HCT116 (cell line): Measurements from ENCODE around the gene SPAG4. TPM values are rescaled to one million over a fixed set of nuclear protein-coding genes. Genes with fewer than 3 reads are reported as not detected.

Experiments used
- ATAC-seq: fragments of 200-7000 bp; cut with Tn5 transposase; 2 replicates; pipeline ENCODE4 v1.9.1; 2020; ENCODE audit warnings: mild to moderate bottlenecking, moderate library complexity
- BruUV-seq: library from RNA; stranded (reverse); fragments of 400-500 nt; replicated peaks from 2 replicates; lab custom pipeline; 2021; lab: Mats Ljungman, UMichigan
- CTCF ChIA-PET: fragments of 300-600 bp; sonication (Branson Sonifier 250); formaldehyde crosslinking; loops from one replicate; lab custom pipeline; 2021; ENCODE audit warnings: antibody characterized with exemption; lab: Charles Lee
- POLR2A ChIA-PET: fragments of 300-600, 350-600 bp; sonication (Branson Sonifier 250); formaldehyde crosslinking; loops from one replicate; lab custom pipeline; 2021; ENCODE audit warnings: antibody characterized with exemption; lab: Charles Lee
- RAD21 ChIA-PET, 2 experiments: fragments of 300-600 bp; sonication (Branson Sonifier 250); formaldehyde crosslinking; loops; one replicate each; lab custom pipeline; 2023; ENCODE audit warnings: low total read pairs in 2 of 2; ENCODE audit not compliant: uncharacterized antibody in 2 of 2, unreplicated experiment in 2 of 2, low non-redundant PET in 1 of 2; lab: Charles Lee
- DNase-seq: peaks from one replicate; pipeline ENCODE4 v3.0.0-alpha.2; 2010; ENCODE audit warnings: low read depth, low spot score
- H2AFZ ChIP-seq: fragments of 200-600 bp; shearing (Covaris generic), sonication (generic); 2 replicates; pipeline ENCODE4 v1.6.1; 2017; ENCODE audit warnings: low read depth, mixed run types, mixed read lengths, antibody characterized with exemption, low read length; ENCODE audit not compliant: poor library complexity, severe bottlenecking
- H3K27ac ChIP-seq: 2 replicates; pipeline ENCODE4 v1.5.1; 2012; ENCODE audit warnings: low read depth, low read length
- H3K27me3 ChIP-seq: fragments of 200-600 bp; sonication (generic); 2 replicates; pipeline ENCODE4 v1.6.1; 2016; ENCODE audit warnings: mixed run types, low read length, mixed read lengths; ENCODE audit not compliant: insufficient read depth
- H3K36me3 ChIP-seq, 2 experiments: fragments of 200-500 bp in 1 of 2; fragments of 200-600 bp in 1 of 2; sonication (Bioruptor generic) in 1 of 2; sonication (generic) in 1 of 2; 2 replicates each; pipeline versions ENCODE4 v1.5.1 to v1.6.1; 2014 to 2016; ENCODE audit warnings: low read length in 2 of 2, inconsistent platforms in 1 of 2, mixed read lengths in 1 of 2, mixed run types in 1 of 2; ENCODE audit not compliant: insufficient read depth in 2 of 2, control insufficient read depth in 1 of 2
- H3K4me1 ChIP-seq, 2 experiments: fragments of 200-600 bp in 1 of 2; sonication (generic) in 1 of 2; 2 replicates each; pipeline versions ENCODE4 v1.5.1 to v1.6.1; 2012 to 2017; ENCODE audit warnings: low read length in 2 of 2, inconsistent platforms in 1 of 2, mild to moderate bottlenecking in 1 of 2, mixed read lengths in 1 of 2, mixed run types in 1 of 2, moderate library complexity in 1 of 2; ENCODE audit not compliant: insufficient read depth in 2 of 2, control insufficient read depth in 1 of 2
- H3K4me2 ChIP-seq: fragments of 200-600 bp; sonication (generic); 2 replicates; pipeline ENCODE4 v1.6.1; 2017; ENCODE audit warnings: mixed run types, low read length, mixed read lengths
- H3K4me3 ChIP-seq, 2 experiments: fragments of 200-600 bp in 1 of 2; sonication (generic) in 1 of 2; replicated peaks in 1 of 2; 2 replicates each; pipeline ENCODE4 v1.5.1; 2011 to 2016; ENCODE audit warnings: low read length in 2 of 2, control low read depth in 1 of 2, low read depth in 1 of 2, mild to moderate bottlenecking in 1 of 2, mixed read lengths in 1 of 2, mixed run types in 1 of 2
- H3K79me2 ChIP-seq: fragments of 200-600 bp; sonication (generic); 2 replicates; pipeline ENCODE4 v1.6.1; 2017; ENCODE audit warnings: mild to moderate bottlenecking, mixed run types, low read length, moderate library complexity, mixed read lengths; ENCODE audit not compliant: insufficient read depth
- H3K9ac ChIP-seq: fragments of 200-600 bp; sonication (generic); 2 replicates; pipeline ENCODE4 v1.6.1; 2016; ENCODE audit warnings: low read length, mixed read lengths
- H3K9me2 ChIP-seq: fragments of 200-600 bp; sonication (generic), shearing (Covaris generic); 2 replicates; pipeline ENCODE4 v1.6.1; 2017; ENCODE audit warnings: mixed run types, mild to moderate bottlenecking, moderate library complexity; ENCODE audit not compliant: insufficient read depth
- H3K9me3 ChIP-seq, 2 experiments: fragments of 200-500 bp in 1 of 2; fragments of 200-600 bp in 1 of 2; sonication (Bioruptor generic) in 1 of 2; sonication (generic) in 1 of 2; 2 replicates each; pipeline ENCODE4 v1.6.1; 2014 to 2017; ENCODE audit warnings: low read length in 2 of 2, mixed read lengths in 2 of 2, inconsistent platforms in 1 of 2, low read depth in 1 of 2, mild to moderate bottlenecking in 1 of 2, mixed run types in 1 of 2, moderate library complexity in 1 of 2; ENCODE audit not compliant: control insufficient read depth in 1 of 2, insufficient read depth in 1 of 2
- H4K20me1 ChIP-seq: fragments of 200-600 bp; sonication (generic), shearing (Covaris generic); 2 replicates; pipeline ENCODE4 v1.6.1; 2017; ENCODE audit warnings: mixed run types, mild to moderate bottlenecking, moderate library complexity; ENCODE audit not compliant: insufficient read depth
- CEBPB ChIP-seq: IDR thresholded peaks from 2 replicates; pipeline ENCODE4 v1.6.1; 2012; ENCODE audit warnings: low read depth
- REST ChIP-seq: IDR thresholded peaks from 2 replicates; pipeline ENCODE4 v1.6.1; 2012; ENCODE audit warnings: low read depth
- SIN3A ChIP-seq: IDR thresholded peaks from 2 replicates; pipeline ENCODE4 v1.6.1; 2012; ENCODE audit warnings: low read depth
- ZBTB33 ChIP-seq: IDR thresholded peaks from 2 replicates; pipeline ENCODE4 v1.6.1; 2011; ENCODE audit warnings: mild to moderate bottlenecking, low read length, moderate library complexity; ENCODE audit not compliant: insufficient replicate concordance; ENCODE audit errors: extremely low read depth
- ZNF274 ChIP-seq: fragments of 200-500 bp; sonication (Bioruptor generic); IDR thresholded peaks from 2 replicates; pipeline ENCODE4 v1.6.1; 2014; ENCODE audit warnings: mild to moderate bottlenecking, low read depth, low read length, inconsistent platforms
- intact Hi-C: fragments of 100-400 bp; cut with micrococcal nuclease; formaldehyde crosslinking; loops from 2 replicates; pipeline ENCODE4 v1.10.0; 2022
- total RNA-seq: library from RNA; stranded (reverse); gene quantifications from one replicate; pipeline ENCODE4 v1.2.1, GENCODE V29; 2021; ENCODE audit not compliant: unreplicated experiment

The SPAG4 gene
- total RNA-seq, 1 experiment from 2014 or later: 6.2 TPM

GRCh38 chr20:35627121-35627520, 11.5 kb downstream of the SPAG4 start:
- intact Hi-C loops: no loop called here
- Histone ChIP-seq H4K20me1 (no peaks in the 10 kb centered on the region), H2AFZ (no peak overlapping the region), H3K4me2 (no peak overlapping the region), H3K4me3 (no peak overlapping the region), H3K9ac (no peak overlapping the region), H3K27me3 (no peaks in the 10 kb centered on the region), H3K79me2 (no peaks in the 10 kb centered on the region), H3K27ac (no peak overlapping the region), H3K9me3 (no peaks in the 10 kb centered on the region), H3K4me1 (no peaks in the 10 kb centered on the region), H3K9me2 (no peaks in the 10 kb centered on the region), H3K36me3 (peaks cover 41 to 48% of the 10 kb centered on the region in 2 experiments; a peak in 3 of 4 replicates)
- ChIA-PET RAD21 (no interaction called here), POLR2A (no interaction called here), CTCF (interaction anchor here (1.0 kb wide), 1 partner anchor 8 kb away, joined by 3 read pairs; no protein-coding TSS in a partner anchor)
- TF ChIP-seq REST: no peak
- TF ChIP-seq ZNF274: no peak
- TF ChIP-seq CEBPB: no peak
- no peak for TF ChIP-seq SIN3A
- no peak for TF ChIP-seq ZBTB33
- DNase-seq (no peak), ATAC-seq (no peak)
- BruUV-seq: no TSS peak
